Nephron progenitor cell (in vitro differentiated cells): ENCODE data around the gene SSR1.

Experiments
- DNase-seq: peaks from one replicate; pipeline ENCODE4 v3.0.0; 2021
- H3K27ac Mint-ChIP-seq: 2 replicates; pipeline ENCODE4 v1.8.0; 2021; ENCODE audit warnings: mild to moderate bottlenecking, moderate library complexity, mixed read lengths
- H3K27me3 Mint-ChIP-seq: 2 replicates; pipeline ENCODE4 v1.8.0; 2021; ENCODE audit warnings: mild to moderate bottlenecking, low read depth, mixed read lengths; ENCODE audit not compliant: poor library complexity
- H3K36me3 Mint-ChIP-seq: 2 replicates; pipeline ENCODE4 v1.8.0; 2021; ENCODE audit warnings: low read depth, mixed read lengths
- H3K4me1 Mint-ChIP-seq: 2 replicates; pipeline ENCODE4 v1.8.0; 2021; ENCODE audit warnings: mixed read lengths
- H3K4me3 Mint-ChIP-seq: 2 replicates; pipeline ENCODE4 v1.8.0; 2021; ENCODE audit warnings: mild to moderate bottlenecking, moderate library complexity, mixed read lengths
- H3K9me3 Mint-ChIP-seq: 2 replicates; pipeline ENCODE4 v1.8.0; 2021; ENCODE audit warnings: mild to moderate bottlenecking, moderate library complexity, mixed read lengths
- CTCF ChIP-seq: fragments of 200-600 bp; sonication (generic); IDR thresholded peaks from 2 replicates; pipeline ENCODE4 v1.5.0; 2021; ENCODE audit warnings: antibody characterized with exemption

The SSR1 gene

GRCh38 chr6:7219310-7219709 is 93.7 kb downstream of the SSR1 start:
- Mint-ChIP-seq H3K9me3 (no peaks in the 10 kb centered on the region), H3K4me3 (no peak overlapping the region), H3K27me3 (no peaks in the 10 kb centered on the region), H3K4me1 (peaks cover 40% of the 10 kb centered on the region), H3K36me3 (peaks cover 53% of the 10 kb centered on the region), H3K27ac (no peak overlapping the region)
- TF ChIP-seq CTCF = no peak
- DNase-seq = no peak

- Mint-ChIP-seq H3K27me3 (no peaks in the 10 kb centered on the region), H3K27ac (no peak overlapping the region), H3K4me3 (no peak overlapping the region), H3K4me1 (peaks cover 40% of the 10 kb centered on the region), H3K36me3 (peaks cover 53% of the 10 kb centered on the region), H3K9me3 (no peaks in the 10 kb centered on the region)
- TF ChIP-seq CTCF = no peak
- no peak for DNase-seq
Observed at GRCh38 chr6:7218406-7218988, 94.5 kb downstream of the SSR1 start.
